Esophagus muscularis mucosa (tissue), 4 donors: ENCODE data around the gene TFAM. TPM values are rescaled to one million over a fixed set of nuclear protein-coding genes. Genes with fewer than 3 reads are reported as not detected.

Source experiments
- DNase-seq: peaks from one replicate; pipeline ENCODE4 v3.0.0-alpha.2; 2017; ENCODE audit errors: extremely low spot score
- H3K27ac ChIP-seq, 4 donors: fragments of 200-600 bp; sonication (generic); replicated peaks in 1 of 4; 1 replicate in 3 of 4; 2 replicates in 1 of 4; pipeline ENCODE4 v1.5.1; 2016 to 2019; ENCODE audit warnings: mild to moderate bottlenecking in 1 of 4
- H3K27me3 ChIP-seq, 4 donors: fragments of 200-600 bp; sonication (generic); one replicate each; pipeline versions ENCODE4 v1.5.1 to v1.6.0; 2016 to 2019
- H3K36me3 ChIP-seq, 4 donors: fragments of 200-600 bp; sonication (generic); one replicate each; pipeline ENCODE4 v1.5.1; 2016 to 2019
- H3K4me1 ChIP-seq, 4 donors: fragments of 200-600 bp; sonication (generic); one replicate each; pipeline ENCODE4 v1.5.1; 2016 to 2019
- H3K4me3 ChIP-seq, 4 donors: fragments of 200-600 bp; sonication (generic); 1 replicate in 2 of 4; 2 replicates in 2 of 4; pipeline ENCODE4 v1.5.1; 2016 to 2019; ENCODE audit warnings: mild to moderate bottlenecking in 4 of 4, moderate library complexity in 1 of 4
- H3K9me3 ChIP-seq, 4 donors: fragments of 200-600 bp; sonication (generic); 1 replicate in 3 of 4; 2 replicates in 1 of 4; pipeline ENCODE4 v1.5.1; 2016 to 2019
- EP300 ChIP-seq: sonication (generic); formaldehyde crosslinking; IDR thresholded peaks from one replicate; pipeline ENCODE4 v1.6.1; 2017; ENCODE audit warnings: antibody characterized with exemption
- POLR2A ChIP-seq: fragments of 450-650 bp; IDR thresholded peaks from one replicate; pipeline ENCODE4 v1.6.1; 2017; ENCODE audit warnings: antibody characterized with exemption, moderate library complexity, mild to moderate bottlenecking, low read depth
- POLR2AphosphoS5 ChIP-seq, 2 donors: sonication (generic); formaldehyde crosslinking; IDR thresholded peaks; one replicate each; pipeline ENCODE4 v1.6.1; 2017; ENCODE audit warnings: antibody characterized with exemption in 2 of 2
- WGBS: methylation state at CpG from one replicate; pipeline ENCODE4 v1.1.5; 2018; 5-methylcytosine and 5-hydroxymethylcytosine counted together
- intact Hi-C: fragments of 100-400 bp; cut with DNase I; formaldehyde crosslinking; loops from one replicate; pipeline ENCODE4 v1.15.1; 2023
- total RNA-seq, 4 donors: library from RNA; depleted of rRNA; stranded (reverse); fragments of >200 nt; gene quantifications; one replicate each; pipeline versions ENCODE4 v1.1.0 to v1.2.1, GENCODE V29; 2016
- TF ChIP-seq, protein P1 (sequence below), 3 experiments: fragments of 200-600 bp in 2 of 3; fragments of 450-650 bp in 1 of 3; sonication (generic) in 2 of 3; IDR thresholded peaks; one replicate each; pipeline ENCODE4 v1.5.1; 2017 to 2019; ENCODE audit warnings: antibody characterized with exemption in 3 of 3, mild to moderate bottlenecking in 2 of 3, moderate library complexity in 1 of 3

The TFAM gene
- total RNA-seq, 4 donors from 2014 or later = 15.4 to 24.3 (median 19.5) TPM

DNA sequence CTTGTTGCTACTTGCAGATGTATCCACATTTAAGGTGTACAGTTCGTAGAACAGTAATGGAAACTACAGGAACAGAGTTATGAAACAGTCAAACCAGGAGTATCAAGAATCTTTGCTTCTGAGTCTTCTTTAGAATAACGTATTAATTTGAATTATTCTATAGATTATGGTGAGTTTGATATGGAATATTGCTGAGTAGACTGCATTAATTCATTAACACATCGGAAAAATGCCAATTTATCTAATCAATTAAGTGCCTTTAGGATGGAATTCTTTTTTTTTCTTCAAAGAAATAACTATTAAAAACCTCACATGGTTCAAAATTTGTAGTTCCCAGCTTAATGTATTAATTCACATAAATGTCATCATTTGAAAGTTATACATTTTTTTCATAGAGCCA is 3.8 kb downstream of the TFAM start:
- TF ChIP-seq POLR2A (no peak), EP300 (no peak), POLR2AphosphoS5 (IDR thresholded peaks at IDR 0.05) (no peak)
- TF ChIP-seq, protein P1, sequence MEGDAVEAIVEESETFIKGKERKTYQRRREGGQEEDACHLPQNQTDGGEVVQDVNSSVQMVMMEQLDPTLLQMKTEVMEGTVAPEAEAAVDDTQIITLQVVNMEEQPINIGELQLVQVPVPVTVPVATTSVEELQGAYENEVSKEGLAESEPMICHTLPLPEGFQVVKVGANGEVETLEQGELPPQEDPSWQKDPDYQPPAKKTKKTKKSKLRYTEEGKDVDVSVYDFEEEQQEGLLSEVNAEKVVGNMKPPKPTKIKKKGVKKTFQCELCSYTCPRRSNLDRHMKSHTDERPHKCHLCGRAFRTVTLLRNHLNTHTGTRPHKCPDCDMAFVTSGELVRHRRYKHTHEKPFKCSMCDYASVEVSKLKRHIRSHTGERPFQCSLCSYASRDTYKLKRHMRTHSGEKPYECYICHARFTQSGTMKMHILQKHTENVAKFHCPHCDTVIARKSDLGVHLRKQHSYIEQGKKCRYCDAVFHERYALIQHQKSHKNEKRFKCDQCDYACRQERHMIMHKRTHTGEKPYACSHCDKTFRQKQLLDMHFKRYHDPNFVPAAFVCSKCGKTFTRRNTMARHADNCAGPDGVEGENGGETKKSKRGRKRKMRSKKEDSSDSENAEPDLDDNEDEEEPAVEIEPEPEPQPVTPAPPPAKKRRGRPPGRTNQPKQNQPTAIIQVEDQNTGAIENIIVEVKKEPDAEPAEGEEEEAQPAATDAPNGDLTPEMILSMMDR (IDR thresholded peaks at IDR 0.05) = no peak
- no peaks in the 10 kb centered on the region for H3K9me3 ChIP-seq
- H3K4me3 ChIP-seq = no peak overlapping the region
- intact Hi-C loops = loop anchor here (5.0 kb wide), 1 partner anchor 52 kb away; the partner anchor contains the start of gene UBE2D1
- no peak overlapping the region for H3K27ac ChIP-seq
- 97% methylated on average over 3 of the region's 3 CpGs for WGBS
- H3K4me1 ChIP-seq = peaks cover 7 to 36% (median 27%) of the 10 kb centered on the region in 4 donors
- peaks cover 35 to 62% (median 43%) of the 10 kb centered on the region in 4 donors for H3K36me3 ChIP-seq
- DNase-seq = no peak
- H3K27me3 ChIP-seq = no peaks in the 10 kb centered on the region

DNA sequence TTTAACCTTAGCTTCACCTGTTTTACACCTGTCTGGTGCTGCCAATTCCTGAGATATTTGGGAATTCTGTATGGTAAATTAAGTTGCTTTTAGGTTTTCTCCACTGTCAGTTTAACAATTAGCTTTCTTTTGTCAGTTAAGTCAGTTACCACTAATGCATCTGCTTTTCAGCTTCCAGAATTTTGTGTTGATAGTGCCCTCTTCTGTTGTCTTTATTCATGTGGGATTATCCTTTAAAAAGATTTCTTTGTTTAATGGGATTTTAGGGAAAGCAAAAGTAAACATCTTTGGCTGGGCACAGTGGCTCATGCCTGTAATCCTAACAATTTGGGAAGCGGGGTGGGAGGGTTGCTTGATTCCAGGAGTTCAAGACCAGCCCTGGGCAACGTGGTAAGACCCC is 8.1 kb downstream of the TFAM start:
- H3K36me3 ChIP-seq = peaks cover 61 to 91% (median 74%) of the 10 kb centered on the region in 4 donors
- no peak overlapping the region for H3K27ac ChIP-seq
- intact Hi-C loops = no loop called here
- TF ChIP-seq EP300 (no peak), POLR2A (no peak), POLR2AphosphoS5 (IDR thresholded peaks at IDR 0.05) (no peak)
- TF ChIP-seq, protein P1 (IDR thresholded peaks at IDR 0.05) = no peak
- no peaks in the 10 kb centered on the region for H3K27me3 ChIP-seq
- H3K4me3 ChIP-seq = no peak overlapping the region
- H3K9me3 ChIP-seq = no peaks in the 10 kb centered on the region
- peaks cover 0 to 11% (median 4%) of the 10 kb centered on the region in 4 donors for H3K4me1 ChIP-seq
- DNase-seq = no peak
- WGBS = 83% methylated on average over 2 of the region's 2 CpGs

DNA sequence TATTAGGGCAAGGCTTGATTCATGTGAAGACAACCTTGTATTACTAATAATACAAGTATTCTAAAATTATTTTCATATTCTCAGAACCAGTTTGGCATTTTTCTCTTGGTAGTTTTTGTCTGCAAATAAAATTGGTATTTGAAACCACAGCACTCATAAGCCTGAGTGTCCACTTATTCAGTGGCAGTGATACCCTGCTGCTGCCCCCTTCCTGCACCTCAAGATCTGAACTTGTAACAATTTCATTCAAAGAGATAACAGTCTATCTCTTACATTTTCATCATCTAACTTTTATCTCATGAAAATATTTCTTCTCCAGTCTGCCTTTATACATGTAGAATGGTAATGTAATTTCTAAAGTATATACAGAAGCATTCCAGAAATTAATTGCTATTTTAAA is 9.3 kb downstream of the TFAM start:
- DNase-seq = no peak
- intact Hi-C loops = no loop called here
- H3K4me3 ChIP-seq = no peak overlapping the region
- peaks cover 49 to 81% (median 65%) of the 10 kb centered on the region in 4 donors for H3K36me3 ChIP-seq
- no peaks in the 10 kb centered on the region for H3K9me3 ChIP-seq
- H3K27me3 ChIP-seq = no peaks in the 10 kb centered on the region
- TF ChIP-seq EP300 (no peak), POLR2A (no peak), POLR2AphosphoS5 (IDR thresholded peaks at IDR 0.05) (no peak)
- TF ChIP-seq, protein P1 (IDR thresholded peaks at IDR 0.05) = no peak
- H3K4me1 ChIP-seq = peaks cover 0 to 11% (median 4%) of the 10 kb centered on the region in 4 donors
- H3K27ac ChIP-seq = no peak overlapping the region

DNA sequence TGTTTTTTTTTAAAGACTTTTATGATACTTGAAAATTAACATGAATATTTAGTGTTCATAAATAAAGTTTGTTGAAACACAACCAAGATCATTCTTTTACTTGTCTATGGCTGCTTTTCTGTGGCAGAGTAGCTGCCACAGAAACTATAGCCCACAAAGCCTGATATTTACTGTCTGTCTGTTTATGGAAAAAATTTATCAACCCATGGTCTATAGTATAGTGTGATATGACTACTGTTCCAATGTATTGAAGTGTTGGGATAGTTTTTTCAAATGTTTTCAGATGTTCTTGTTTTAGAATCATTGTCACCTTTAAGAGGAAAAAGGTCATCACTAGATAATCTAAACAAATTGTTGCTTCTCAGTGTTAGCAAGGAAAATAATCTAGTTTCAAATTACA is 10.8 kb downstream of the TFAM start:
- Histone ChIP-seq H3K27me3 (no peaks in the 10 kb centered on the region), H3K4me3 (no peak overlapping the region), H3K27ac (no peak overlapping the region), H3K9me3 (no peaks in the 10 kb centered on the region), H3K4me1 (peaks cover 0 to 7% (median 3%) of the 10 kb centered on the region in 4 donors), H3K36me3 (peaks cover 40 to 65% (median 57%) of the 10 kb centered on the region in 4 donors)
- intact Hi-C loops = no loop called here
- TF ChIP-seq POLR2A = no peak
- TF ChIP-seq POLR2AphosphoS5 (IDR thresholded peaks at IDR 0.05) = no peak
- no peak for TF ChIP-seq EP300
- TF ChIP-seq, protein P1 (IDR thresholded peaks at IDR 0.05) = no peak
- no peak for DNase-seq

DNA sequence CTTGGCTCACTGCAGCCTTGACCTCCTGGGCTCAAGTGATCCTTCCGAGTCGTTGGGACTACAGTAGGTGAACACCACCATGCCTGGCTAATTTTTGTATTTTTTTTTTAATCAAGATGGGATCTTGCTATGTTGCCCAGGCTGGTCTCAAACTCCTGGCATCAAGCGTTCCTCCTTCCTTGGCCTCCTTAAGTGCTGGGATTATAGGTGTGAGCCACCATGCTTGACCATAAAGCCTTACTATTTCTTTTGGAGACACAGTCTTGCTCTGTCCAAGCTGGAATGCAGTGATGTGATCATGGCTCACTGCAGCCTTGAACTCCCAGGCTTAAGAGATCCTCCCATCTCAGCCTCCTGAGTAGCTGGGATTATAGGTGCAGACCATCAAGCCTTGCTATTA is 12.6 kb downstream of the TFAM start:
- DNase-seq = no peak
- intact Hi-C loops = no loop called here
- WGBS = 73% methylated on average over 3 of the region's 3 CpGs
- H3K27me3 ChIP-seq = no peaks in the 10 kb centered on the region
- H3K4me1 ChIP-seq = no peaks in the 10 kb centered on the region
- no peak overlapping the region for H3K4me3 ChIP-seq
- TF ChIP-seq EP300 = no peak
- TF ChIP-seq, protein P1 (IDR thresholded peaks at IDR 0.05) = no peak
- no peak for TF ChIP-seq POLR2AphosphoS5 (IDR thresholded peaks at IDR 0.05)
- no peak for TF ChIP-seq POLR2A
- peaks cover 33 to 57% (median 50%) of the 10 kb centered on the region in 4 donors for H3K36me3 ChIP-seq
- no peaks in the 10 kb centered on the region for H3K9me3 ChIP-seq
- no peak overlapping the region for H3K27ac ChIP-seq
